GM19023 (cell line): Measurements from ENCODE around the gene GOT1.

Source experiments
- ATAC-seq: cut with Tn5 transposase; IDR thresholded peaks from one replicate; pipeline ENCODE4 v1.9.1; 2021; ENCODE audit warnings: mild to moderate bottlenecking, moderate library complexity; ENCODE audit not compliant: unreplicated experiment

The GOT1 gene

GRCh38 chr10:99364125-99364524, 66.3 kb downstream of the GOT1 start:
- ATAC-seq = no peak

DNA sequence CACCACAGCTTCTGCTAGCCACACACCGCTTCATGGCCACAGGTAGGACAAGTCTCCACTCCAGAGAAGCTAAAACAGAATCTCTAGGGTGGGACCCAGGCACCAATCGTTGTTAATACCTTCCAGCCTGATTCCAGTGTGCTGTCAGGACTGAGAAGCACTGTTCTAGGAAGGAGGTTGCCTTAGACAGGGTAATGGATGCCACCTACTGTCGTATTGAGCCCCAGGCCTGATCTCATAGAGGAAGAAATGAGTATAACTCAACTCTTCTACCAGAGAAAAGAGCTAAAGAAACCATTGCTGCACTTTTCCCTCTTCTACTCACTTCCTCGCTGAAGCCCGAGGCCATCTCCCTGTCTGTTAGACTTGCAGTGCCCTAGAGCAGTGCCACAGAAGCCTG, 69.5 kb downstream of the GOT1 start:
- no peak for ATAC-seq

DNA sequence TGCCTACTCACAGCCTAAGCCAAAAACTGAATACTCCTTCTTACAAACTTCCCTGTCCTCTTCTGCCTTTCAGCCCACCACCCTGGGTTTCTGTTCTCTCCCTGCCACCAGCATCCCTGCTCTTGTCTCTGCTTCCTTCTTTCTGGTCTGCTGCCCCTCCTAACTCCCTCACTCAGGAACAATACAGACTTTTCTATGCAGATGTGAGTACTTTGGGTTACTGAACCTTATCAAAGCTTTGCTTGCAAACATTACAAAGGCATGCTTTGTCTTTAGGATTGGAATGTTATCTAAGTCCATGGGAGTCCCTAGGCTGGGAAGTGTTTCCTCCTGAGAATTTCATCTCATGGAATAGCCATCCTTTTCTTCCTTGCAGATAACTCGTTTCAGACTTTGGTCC, 72.3 kb downstream of the GOT1 start:
- no peak for ATAC-seq

DNA sequence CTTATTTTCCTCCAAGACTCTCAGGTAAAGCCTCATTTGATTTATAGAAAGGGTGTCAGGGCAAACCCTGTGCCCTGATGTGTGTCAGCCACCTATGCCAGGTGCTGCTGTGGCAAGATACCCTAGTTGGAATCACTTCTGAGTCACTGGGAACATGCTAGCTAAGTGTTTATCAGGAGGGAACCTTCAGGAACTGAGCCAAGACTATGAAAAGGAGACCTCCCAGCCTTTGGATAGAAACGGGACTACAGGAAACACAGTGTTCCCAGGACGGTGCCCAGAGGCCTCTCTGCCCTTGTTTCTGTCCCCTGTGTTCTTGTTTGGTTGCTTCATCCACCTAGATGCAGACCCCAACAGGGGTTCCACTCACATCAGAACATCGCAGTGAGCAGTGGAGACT, 72.7 kb downstream of the GOT1 start:
- no peak for ATAC-seq

GRCh38 chr10:99353182-99353581, 77.2 kb downstream of the GOT1 start:
- no peak for ATAC-seq

- ATAC-seq = no peak
Measured at GRCh38 chr10:99347672-99348071, 82.8 kb downstream of the GOT1 start.
